Posterior cingulate gyrus (tissue), 11 donors: ENCODE data around the gene PUS1.
"Not testable (repeated sequence)": the region's sequence is repeated elsewhere in the genome, so short reads cannot be mapped to it uniquely, and the experiment has no call there.

Experiments
- DNase-seq, 10 donors: peaks; one replicate each; pipeline versions ENCODE4 v3.0.0 to v3.0.0-alpha.2; 2020 to 2021; ENCODE audit warnings: mixed read lengths in 3 of 10
- intact Hi-C: fragments of 100-400 bp; cut with DNase I; formaldehyde crosslinking; loops from one replicate; pipeline ENCODE4 v1.15.1; 2023

PUS1 gene

DNA sequence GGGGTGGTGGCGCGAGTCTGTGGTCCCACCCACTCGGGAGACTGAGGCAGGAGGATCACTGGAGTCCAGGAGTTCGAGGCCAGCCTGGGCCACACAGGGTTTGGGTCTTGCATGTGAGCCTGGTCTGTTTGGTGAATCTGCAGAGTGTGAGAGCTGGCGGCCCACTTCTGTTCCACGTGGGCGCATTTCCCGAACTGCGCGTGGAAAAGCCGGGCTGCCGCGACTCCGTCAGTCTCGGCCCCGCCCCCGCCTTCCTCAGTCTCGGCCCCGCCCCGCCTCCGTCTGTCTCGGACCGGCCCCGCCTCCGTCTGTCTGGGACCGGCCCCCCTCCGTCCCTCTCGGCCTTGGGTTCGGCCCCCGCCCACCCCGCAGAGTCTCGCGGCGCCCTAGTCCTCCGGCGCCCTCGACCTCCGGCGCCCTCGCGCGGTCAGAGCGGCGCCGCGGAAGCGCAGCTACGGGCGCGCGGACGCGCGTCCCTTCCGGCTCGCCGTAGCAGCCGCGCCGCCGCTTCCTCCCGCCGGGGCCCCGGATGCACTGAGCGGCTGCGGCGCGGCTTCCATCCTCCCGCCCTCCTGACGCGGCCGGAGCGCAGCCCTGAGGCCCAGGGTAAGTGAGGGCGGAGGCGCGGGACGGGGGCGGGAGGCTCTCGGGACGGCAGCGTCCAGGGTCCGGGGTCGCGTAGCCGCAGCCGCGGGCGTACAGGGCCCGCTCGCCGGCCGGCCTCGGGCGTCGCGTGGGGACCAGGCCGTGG is 20.5 kb downstream of the PUS1 start, which contains the start of gene EP400:
Gene EP400 (plus strand): TSS at position 512 of the 751 bp plus-strand sequence. CDS start 10,678 bp downstream, outside the sequence.
- DNase-seq, result peak; percentile 86 to 98 (median 90)
- intact Hi-C loops, result loop anchor here (1.0 kb wide), 2 partner anchors 20 to 55 kb away; partner anchors contain the start of genes PUS1 and ULK1

DNA sequence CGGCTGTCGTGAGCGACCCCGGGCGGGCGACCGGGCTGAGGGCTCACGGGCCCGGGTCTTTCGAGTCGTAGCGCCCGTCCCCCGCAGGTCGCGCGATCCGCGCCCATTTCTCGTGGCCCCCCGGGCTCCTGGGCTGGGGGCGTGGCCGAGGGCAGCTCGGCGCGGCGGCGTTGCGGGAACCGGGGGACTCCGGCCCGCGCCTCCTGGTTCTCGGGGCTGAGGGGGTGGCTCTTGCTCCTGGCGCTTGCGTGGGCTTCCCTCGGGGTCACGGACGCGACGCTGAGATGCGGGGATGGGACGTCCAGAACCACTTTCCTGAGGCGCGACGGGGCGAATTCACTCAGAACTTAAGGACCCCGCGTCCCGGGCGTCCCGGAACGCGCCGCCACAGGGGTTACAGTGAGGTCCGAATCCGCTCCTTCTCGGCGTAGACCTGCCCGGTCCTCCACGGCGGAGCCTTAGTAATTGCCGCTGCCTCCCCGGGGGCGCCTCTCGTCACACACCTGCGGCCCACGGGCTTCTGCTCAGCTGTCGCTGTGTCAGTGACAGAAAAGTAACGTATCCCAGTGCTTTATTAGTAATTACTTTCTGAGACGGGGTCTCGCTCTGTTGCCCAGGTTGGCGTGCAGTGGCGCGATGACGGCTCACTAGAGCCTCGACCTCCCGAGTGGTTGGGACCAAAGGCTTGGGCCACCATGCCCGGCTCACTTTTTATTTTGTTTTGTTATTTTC is 21.3 kb downstream of the PUS1 start:
- intact Hi-C loops, result no loop called here
- peak in 1 of 10 donors; percentile 81 for DNase-seq

DNA sequence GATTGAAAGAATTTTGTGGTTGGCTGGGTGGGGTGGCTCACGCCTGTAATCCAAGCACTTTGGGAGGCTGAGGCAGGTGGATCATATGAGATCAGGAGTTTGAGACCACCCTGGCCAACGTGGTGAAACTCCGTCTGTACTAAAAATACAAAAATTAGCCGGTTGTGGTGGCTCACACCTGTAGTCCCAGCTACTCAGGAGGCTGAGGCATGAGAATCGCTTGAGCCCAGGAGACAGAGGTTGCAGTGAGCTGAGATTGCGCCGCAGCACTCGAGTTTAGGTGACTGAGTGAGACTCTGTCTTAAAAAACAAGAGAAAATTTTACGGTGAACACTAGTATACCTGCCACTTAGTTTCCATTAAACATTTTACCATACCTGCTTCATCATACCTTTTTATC is 24.7 kb downstream of the PUS1 start:
- intact Hi-C loops, result not testable (repeated sequence)
- peak in 1 of 10 donors; percentile 17 for DNase-seq

DNA sequence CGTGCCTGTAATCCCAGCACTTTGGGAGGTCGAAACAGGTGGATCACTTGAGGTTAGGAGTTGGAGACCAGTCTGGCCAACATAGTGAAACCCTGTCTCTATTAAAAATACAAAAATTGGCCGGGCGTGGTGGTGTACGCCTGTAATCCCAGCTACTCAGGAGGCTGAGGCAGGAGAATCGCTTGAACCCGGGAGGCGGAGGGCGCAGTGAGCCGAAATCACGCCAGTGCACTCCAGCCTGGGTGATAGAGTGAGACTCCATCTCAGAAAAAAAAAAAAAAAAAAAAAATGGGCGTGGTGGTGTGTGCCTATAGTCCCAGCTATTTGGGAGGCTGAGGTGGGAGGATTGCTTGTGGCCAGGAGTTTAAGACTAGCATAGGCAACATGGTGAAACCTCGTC is 25.4 kb downstream of the PUS1 start:
- intact Hi-C loops, result not testable (repeated sequence)
- peak in 1 of 10 donors; percentile 44 for DNase-seq

DNA sequence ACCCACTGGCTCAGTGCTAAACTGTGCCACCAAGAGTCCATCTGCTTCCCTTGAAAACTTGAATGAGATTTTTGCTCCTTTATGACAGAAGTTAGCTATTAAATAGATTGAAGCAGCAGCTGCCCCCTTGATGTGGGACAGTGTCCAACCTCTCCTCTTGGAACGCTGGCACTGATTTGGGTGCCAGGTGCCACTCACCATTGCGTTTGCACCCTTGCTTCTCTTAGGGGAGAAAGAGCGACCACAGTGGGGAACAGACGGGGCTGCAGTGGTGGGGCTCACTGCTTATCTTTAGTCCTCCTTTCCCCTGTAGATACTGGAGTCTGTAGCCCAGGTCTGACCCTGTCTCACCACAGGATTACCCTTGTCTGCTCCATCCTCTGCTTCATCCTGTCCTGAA is 30.0 kb downstream of the PUS1 start:
- intact Hi-C loops, result no loop called here
- no peak for DNase-seq

DNA sequence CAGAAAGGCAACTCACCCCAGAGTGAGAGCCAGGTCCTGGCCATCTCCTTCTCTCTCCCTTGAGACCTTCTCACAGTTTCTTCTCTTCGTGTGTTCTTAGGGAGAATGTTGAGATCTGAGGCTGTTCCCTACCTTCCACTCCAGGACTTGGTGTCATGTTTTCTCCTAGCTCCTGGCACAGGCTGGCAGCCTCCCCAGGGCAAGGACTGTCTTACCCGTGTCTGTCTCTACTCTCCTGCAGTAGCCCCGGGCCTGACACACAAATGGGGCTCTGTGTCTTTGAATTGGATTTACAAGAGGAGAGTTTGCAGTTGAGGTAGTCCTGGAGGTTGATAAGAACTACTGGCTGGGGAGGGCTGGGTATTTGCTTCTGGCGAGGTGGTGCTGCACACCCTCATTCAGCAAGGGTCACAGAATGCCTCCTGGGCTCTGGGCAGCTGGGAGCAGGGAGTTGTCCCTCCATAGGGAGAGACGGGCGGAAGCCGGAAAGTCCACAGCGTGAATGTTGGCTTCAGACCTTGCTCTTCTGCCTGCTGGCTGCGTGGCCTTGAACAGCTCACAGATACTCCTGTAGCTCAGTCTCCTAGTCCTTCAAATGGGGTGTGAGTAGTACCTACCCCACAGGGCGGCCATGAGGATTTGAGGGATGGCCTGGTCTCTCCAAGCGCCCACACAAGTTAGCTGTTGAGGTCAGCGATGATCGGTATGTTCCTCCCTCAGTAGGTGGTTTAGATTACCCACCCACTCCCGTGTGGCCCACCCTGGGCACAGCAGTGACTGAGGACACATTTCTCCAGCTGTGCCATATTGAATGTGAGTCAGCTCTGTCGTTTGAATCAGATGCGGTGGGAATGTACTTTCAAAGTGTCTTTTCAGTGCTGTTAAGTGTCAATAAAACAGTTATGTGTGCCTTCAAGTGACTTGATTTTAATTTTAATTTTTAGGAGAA is 30.8 kb downstream of the PUS1 start:
- no peak for DNase-seq

DNA sequence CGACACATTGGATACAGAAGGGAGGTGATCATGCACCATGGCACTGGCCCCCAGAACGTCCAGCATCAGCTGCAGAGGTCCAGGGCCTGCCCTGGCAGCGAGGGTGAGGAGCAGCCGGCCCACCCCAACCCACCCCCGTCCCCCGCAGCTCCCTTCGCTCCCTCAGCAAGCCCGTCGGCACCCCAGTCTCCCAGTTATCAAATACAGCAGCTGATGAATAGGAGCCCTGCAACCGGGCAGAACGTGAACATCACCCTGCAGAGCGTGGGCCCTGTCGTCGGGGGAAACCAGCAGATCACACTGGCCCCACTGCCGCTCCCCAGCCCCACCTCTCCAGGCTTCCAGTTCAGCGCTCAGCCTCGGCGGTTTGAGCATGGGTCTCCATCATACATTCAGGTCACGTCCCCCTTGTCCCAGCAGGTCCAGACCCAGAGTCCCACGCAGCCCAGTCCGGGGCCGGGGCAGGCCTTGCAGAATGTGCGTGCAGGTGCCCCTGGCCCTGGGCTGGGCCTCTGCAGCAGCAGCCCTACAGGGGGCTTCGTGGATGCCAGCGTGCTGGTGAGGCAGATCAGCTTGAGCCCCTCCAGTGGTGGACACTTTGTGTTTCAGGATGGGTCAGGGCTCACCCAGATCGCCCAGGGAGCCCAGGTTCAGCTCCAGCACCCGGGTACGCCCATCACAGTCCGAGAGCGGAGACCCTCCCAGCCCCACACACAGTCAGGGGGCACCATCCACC is 31.7 kb downstream of the PUS1 start:
- DNase-seq, intact Hi-C loops: not testable (repeated sequence)

More for the DNA sequence above, 30.8 kb downstream of the PUS1 start:
- intact Hi-C loops, result no loop called here

DNA sequence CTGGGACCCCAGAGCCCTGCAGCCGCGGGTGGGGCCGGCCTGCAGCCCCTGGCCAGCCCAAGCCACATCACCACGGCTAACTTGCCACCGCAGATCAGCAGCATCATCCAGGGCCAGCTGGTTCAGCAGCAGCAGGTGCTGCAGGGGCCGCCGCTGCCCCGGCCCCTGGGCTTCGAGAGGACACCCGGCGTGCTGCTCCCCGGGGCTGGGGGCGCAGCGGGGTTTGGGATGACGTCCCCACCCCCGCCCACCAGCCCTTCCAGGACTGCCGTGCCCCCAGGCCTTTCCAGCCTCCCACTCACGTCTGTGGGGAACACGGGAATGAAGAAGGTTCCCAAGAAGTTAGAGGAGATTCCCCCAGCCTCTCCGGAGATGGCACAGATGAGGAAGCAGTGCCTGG is 32.3 kb downstream of the PUS1 start:
- intact Hi-C loops, DNase-seq: not testable (repeated sequence)

DNA sequence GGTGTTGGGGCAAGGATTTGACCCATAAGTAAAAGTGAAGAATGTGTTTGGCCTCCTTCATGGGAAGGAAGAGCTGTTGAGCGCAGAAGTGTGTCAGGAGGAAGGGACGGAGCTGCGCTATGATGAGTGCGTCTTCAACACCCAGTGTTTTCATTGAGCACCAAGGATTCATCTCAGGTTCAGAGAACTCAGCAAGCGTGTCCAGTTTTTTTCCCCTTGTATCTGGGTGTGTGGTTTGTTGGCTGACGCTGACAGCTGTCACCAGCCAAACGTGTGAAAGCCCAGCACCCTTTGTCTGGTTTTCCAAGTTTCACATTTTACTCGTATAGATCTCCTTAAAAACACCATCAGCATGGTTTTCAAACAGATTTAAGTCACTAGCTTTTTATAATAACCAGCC is 33.0 kb downstream of the PUS1 start:
- DNase-seq, result no peak
- intact Hi-C loops, result no loop called here

DNA sequence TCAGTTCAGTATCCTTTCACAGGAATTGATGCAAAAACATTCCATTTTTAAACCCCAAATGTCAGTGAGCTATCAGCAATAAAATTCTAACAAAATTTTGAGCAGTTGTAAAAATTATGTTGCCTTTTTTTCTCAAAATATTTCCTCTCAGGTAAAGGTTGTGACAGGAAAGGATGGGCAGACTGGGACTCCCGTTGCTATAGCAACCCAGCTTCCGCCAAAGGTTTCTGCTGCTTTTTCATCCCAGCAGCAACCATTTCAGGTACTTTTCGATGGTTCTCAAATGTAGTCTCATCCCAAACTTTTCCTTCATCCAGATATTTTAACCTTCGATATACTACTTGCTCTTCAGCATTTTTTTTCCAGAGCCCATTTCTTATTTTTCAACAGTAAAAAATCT is 34.3 kb downstream of the PUS1 start:
- DNase-seq, result no peak
- intact Hi-C loops, result no loop called here

DNA sequence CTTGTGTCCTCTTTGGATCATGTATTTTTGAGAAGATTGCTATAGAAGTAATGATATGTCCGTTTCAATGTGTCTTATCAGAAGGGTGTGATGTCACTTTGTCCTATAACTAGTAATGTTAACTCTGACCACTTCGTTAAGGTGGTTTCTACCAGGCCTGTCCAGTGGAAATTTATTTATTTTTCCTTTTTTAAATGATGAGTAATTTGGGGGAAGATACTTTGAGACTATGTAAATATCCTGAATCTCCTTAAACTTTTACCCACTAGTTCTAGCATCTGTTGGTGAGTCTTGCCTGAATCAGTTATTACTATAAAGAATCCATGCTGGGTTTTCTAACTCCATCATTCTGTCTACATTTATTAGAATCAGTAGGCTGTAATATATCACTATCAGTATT is 36.0 kb downstream of the PUS1 start:
- no peak for DNase-seq
- intact Hi-C loops, result no loop called here

DNA sequence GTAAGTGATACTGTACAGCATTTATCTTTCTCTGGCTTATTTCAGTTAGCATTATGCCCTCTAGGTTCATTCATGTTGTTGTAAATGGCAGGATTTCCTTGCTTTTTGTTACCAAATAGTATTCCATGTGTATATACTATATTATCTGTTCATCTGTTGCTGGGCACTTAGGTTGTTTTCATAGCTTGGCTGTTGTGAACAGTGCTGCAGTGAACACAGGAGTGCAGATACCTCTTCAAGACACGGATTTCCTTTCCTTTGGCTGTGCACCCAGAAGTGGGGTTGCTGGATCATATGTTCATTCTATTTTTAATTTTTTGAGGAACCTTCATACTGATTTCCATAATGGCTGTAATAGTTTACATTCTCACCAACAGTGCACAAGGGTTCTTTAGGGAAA is 42.1 kb downstream of the PUS1 start:
- intact Hi-C loops, result no loop called here
- DNase-seq, result no peak

DNA sequence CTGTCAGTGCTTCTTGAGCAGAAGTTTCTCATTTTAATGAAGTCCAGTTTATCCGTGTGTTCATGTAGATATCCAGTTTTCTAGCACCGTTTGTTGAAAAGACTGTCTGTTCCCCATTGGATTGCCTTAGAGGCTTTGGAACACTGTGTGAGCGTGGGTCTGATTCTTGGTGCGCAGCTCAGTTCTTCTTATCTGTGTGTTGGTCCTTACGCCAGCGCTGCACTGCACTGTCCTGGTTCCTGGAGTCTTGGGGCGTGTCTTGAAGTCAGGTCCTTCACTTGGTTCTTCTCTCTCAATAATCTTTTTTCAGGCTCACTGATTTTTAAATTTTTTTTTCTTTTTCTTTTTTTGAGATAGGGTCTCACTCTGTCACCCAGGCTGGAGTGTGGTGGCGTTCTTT is 46.2 kb downstream of the PUS1 start:
- DNase-seq, result no peak
- intact Hi-C loops, result no loop called here

DNA sequence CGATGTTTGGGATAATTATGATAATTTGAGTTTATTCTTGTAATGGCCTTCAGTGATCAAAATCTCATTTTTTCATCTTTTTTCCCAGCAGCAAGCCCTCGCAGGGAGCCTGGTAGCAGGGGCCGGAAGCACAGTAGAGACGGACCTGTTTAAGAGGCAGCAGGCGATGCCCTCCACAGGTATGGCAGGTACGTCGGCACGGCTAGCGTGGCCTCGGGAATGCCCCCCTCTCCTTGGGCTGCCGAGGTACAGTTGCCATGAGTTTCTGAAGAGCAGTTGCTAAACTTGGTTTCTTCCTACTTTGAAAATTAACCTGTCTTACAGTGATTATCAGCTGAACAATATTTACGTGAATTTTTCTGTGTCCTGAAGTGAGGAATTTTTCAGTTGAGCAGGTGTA is 50.5 kb downstream of the PUS1 start:
- intact Hi-C loops, result no loop called here

DNA sequence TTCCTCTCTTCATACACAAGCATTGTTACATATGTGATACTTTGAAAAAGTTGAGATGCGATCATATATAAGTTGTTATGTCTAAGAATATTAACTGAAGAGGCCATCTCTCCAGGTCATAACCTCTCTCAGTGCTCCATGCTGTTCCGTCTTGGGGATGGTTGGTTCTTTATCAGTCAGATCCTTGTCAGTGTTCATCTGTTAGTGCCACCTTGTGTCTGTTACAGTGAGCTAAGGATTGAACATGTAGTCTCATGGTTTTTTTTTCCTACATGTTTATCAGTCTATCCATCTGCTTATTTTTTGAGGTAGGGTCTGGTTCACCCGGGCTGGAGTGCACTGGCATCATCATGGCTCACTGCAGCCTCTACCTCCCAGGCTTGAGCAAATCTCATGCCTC is 51.2 kb downstream of the PUS1 start:
- intact Hi-C loops, result no loop called here
- no peak for DNase-seq

More for the DNA sequence above, 50.5 kb downstream of the PUS1 start:
- no peak for DNase-seq

DNA sequence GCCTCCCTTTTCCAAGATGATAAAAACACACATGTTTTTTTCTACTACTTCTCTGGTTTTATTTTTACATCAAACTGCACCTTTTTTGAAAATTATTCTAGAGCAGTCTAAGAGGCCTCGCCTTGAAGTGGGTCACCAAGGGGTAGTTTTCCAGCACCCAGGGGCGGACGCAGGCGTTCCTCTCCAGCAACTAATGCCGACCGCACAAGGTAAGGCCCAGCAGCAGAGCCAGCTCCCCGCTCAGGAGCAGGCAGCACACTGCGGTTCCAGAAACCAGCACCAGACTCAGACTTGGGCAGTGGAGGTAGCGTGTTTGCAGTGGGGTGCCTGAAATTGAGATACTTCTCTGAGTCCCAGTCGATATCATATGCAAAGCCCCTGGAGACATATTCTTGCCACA is 52.3 kb downstream of the PUS1 start:
- no peak for DNase-seq
- intact Hi-C loops, result no loop called here

DNA sequence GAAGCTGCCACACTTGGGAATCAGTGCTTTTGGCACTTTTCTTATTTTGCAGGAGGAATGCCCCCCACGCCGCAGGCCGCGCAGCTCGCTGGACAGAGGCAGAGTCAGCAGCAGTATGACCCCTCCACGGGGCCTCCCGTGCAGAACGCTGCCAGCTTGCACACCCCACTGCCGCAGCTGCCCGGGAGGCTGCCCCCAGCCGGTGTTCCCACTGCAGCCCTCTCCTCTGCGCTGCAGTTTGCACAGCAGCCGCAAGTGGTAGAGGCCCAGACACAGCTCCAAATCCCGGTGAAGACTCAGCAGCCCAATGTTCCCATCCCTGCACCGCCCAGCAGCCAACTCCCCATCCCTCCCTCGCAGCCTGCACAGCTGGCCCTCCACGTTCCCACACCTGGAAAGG is 53.0 kb downstream of the PUS1 start:
- DNase-seq, result no peak
- intact Hi-C loops, result no loop called here

DNA sequence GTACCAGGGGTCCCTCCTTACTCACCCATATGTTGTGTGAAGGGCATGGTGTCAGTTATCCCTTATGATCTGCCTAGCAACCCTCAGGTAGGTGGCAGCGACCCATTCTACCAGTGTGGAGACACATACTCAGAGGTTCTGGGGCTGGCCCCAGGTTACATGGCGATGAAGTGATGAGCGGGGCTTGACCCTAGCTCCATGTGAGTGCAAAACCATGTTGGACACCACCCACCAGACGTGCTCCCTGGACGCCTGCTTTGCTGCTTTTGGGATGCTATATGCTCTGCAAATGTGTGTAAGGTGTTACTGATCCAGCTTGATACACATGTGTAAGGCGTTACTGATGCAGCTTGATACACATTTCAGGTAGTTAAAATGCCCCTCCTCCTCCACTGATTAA is 54.0 kb downstream of the PUS1 start:
- no peak for DNase-seq
- intact Hi-C loops, result no loop called here

DNA sequence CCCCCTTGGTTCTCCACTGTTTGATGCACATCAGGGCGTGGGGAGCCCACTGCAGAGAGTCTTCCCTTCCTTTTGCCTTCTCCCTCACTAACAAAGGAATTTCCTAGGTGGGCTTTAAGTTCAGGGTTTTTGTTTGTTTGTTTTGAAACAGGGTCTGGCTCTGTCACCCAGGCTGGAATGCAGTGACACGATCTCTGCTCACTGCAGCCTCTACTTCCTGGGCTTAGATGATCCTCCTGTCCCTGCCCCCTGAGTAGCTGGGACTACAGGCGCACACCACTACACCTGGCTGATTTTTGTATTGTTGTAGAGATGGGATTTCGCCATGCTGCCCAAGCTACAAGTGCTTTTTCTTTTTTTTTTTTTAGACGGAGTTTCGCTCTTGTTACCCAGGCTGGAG is 54.5 kb downstream of the PUS1 start:
- intact Hi-C loops, result no loop called here
- no peak for DNase-seq

DNA sequence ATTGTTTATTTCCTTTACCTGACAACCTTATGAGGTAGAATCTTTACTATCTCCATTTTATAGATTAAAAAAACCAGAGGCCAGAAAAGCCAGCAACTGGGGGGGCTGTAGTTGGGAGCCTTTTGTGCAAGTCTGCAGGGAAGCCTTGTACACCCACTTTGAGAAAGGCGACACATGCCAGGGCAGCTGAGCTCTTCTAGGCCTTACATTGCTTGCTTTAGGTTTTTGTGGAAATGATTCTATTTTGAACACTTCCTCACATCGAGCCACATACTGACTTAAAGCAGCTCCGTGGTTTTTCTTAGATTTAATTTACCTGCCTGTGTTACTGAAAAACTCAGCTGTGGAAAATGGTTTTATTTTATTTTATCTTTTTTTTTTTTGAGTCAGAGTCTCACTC is 55.3 kb downstream of the PUS1 start:
- no peak for DNase-seq
- intact Hi-C loops, result no loop called here
